Measurements from ENCODE around the gene IQSEC2. TPM values are rescaled to one million over a fixed set of nuclear protein-coding genes. Genes with fewer than 3 reads are reported as not detected.
A peak's percentile ranks its signal among the peaks of the same experiment; 100 is the strongest.

Gene IQSEC2
- total RNA-seq, 1 donor from 2014 or later: 8.0 TPM

GRCh38 chrX:53318766-53319353, 37.5 kb upstream of the IQSEC2 start:
- no peak for TF ChIP-seq CTCF (IDR thresholded peaks at IDR 0.05)
- no peak for DNase-seq (ENCODE audit: low spot score)
- Mint-ChIP-seq H3K27ac (ENCODE audit: unreplicated experiment) (no peak overlapping the region), H3K36me3 (ENCODE audit: low read depth) (no peaks in the 10 kb centered on the region), H3K9me3 (ENCODE audit: low read depth) (peaks cover 1% of the 10 kb centered on the region), H3K4me3 (ENCODE audit: unreplicated experiment) (peak overlapping the region; percentile 84), H3K4me1 (ENCODE audit: low read depth) (peaks cover 16% of the 10 kb centered on the region), H3K27me3 (ENCODE audit: low read depth) (peaks cover 14% of the 10 kb centered on the region)

- peaks cover 11% of the 10 kb centered on the region for H3K27me3 Mint-ChIP-seq (ENCODE audit: low read depth)
- H3K4me1 Mint-ChIP-seq (ENCODE audit: low read depth): peaks cover 25% of the 10 kb centered on the region
- no peak overlapping the region for H3K4me3 Mint-ChIP-seq (ENCODE audit: unreplicated experiment)
- H3K36me3 Mint-ChIP-seq (ENCODE audit: low read depth): no peaks in the 10 kb centered on the region
- no peaks in the 10 kb centered on the region for H3K9me3 Mint-ChIP-seq (ENCODE audit: low read depth)
- TF ChIP-seq CTCF (IDR thresholded peaks at IDR 0.05): peak; percentile 83
- no peak for DNase-seq (ENCODE audit: low spot score)
- no peak overlapping the region for H3K27ac Mint-ChIP-seq (ENCODE audit: unreplicated experiment)
These were observed 36.1 kb upstream of the IQSEC2 start for GRCh38 chrX:53317365-53318069.

- no peak for DNase-seq (ENCODE audit: low spot score)
- TF ChIP-seq CTCF (IDR thresholded peaks at IDR 0.05): no peak
- H3K36me3 Mint-ChIP-seq (ENCODE audit: low read depth): no peaks in the 10 kb centered on the region
- no peaks in the 10 kb centered on the region for H3K9me3 Mint-ChIP-seq (ENCODE audit: low read depth)
- peaks cover 23% of the 10 kb centered on the region for H3K4me1 Mint-ChIP-seq (ENCODE audit: low read depth)
- no peak overlapping the region for H3K4me3 Mint-ChIP-seq (ENCODE audit: unreplicated experiment)
- H3K27me3 Mint-ChIP-seq (ENCODE audit: low read depth): peaks cover 7% of the 10 kb centered on the region
- no peak overlapping the region for H3K27ac Mint-ChIP-seq (ENCODE audit: unreplicated experiment)
These were observed 35.5 kb upstream of the IQSEC2 start for GRCh38 chrX:53316860-53317237.

GRCh38 chrX:53316111-53316859, 34.9 kb upstream of the IQSEC2 start:
- no peak overlapping the region for H3K4me3 Mint-ChIP-seq (ENCODE audit: unreplicated experiment)
- H3K27me3 Mint-ChIP-seq (ENCODE audit: low read depth): peaks cover 2% of the 10 kb centered on the region
- H3K9me3 Mint-ChIP-seq (ENCODE audit: low read depth): no peaks in the 10 kb centered on the region
- no peak for DNase-seq (ENCODE audit: low spot score)
- no peak for TF ChIP-seq CTCF (IDR thresholded peaks at IDR 0.05)
- peaks cover 19% of the 10 kb centered on the region for H3K4me1 Mint-ChIP-seq (ENCODE audit: low read depth)
- H3K36me3 Mint-ChIP-seq (ENCODE audit: low read depth): no peaks in the 10 kb centered on the region
- no peak overlapping the region for H3K27ac Mint-ChIP-seq (ENCODE audit: unreplicated experiment)

GRCh38 chrX:53313728-53314105, 32.3 kb upstream of the IQSEC2 start:
- no peak overlapping the region for H3K4me3 Mint-ChIP-seq (ENCODE audit: unreplicated experiment)
- H3K4me1 Mint-ChIP-seq (ENCODE audit: low read depth): peaks cover 15% of the 10 kb centered on the region
- no peak for DNase-seq (ENCODE audit: low spot score)
- H3K9me3 Mint-ChIP-seq (ENCODE audit: low read depth): no peaks in the 10 kb centered on the region
- H3K27ac Mint-ChIP-seq (ENCODE audit: unreplicated experiment): peak overlapping the region; percentile 50
- no peaks in the 10 kb centered on the region for H3K36me3 Mint-ChIP-seq (ENCODE audit: low read depth)
- H3K27me3 Mint-ChIP-seq (ENCODE audit: low read depth): no peaks in the 10 kb centered on the region
- no peak for TF ChIP-seq CTCF (IDR thresholded peaks at IDR 0.05)
